Activated naive CD4-positive, alpha-beta T cell treated with anti-CD3 and anti-CD28 coated beads, Interleukin-2, amount 10 ng/mL, durations not matched to agents 7 days and 5 days (primary cell): Measurements from ENCODE around the gene CLIC5.
A peak's percentile ranks its signal among the peaks of the same experiment; 100 is the strongest.

ENCODE experiments used
- CTCF ChIA-PET: fragments of 350-600 bp; sonication (Branson Sonifier 250); formaldehyde crosslinking; loops from one replicate; lab custom pipeline; 2021; ENCODE audit warnings: antibody characterized with exemption; lab: Charles Lee
- DNase-seq: peaks from one replicate; pipeline ENCODE4 v3.0.0-alpha.2; 2020
- H3K27ac Mint-ChIP-seq: one replicate; pipeline ENCODE4 v1.8.0; 2021; ENCODE audit warnings: mild to moderate bottlenecking, moderate library complexity, mixed read lengths
- H3K27me3 Mint-ChIP-seq: one replicate; pipeline ENCODE4 v1.8.0; 2021; ENCODE audit warnings: mild to moderate bottlenecking, mixed read lengths
- H3K36me3 Mint-ChIP-seq: one replicate; pipeline ENCODE4 v1.8.0; 2021; ENCODE audit warnings: mixed read lengths
- H3K4me1 Mint-ChIP-seq: one replicate; pipeline ENCODE4 v1.8.0; 2021; ENCODE audit warnings: mixed read lengths
- H3K4me3 Mint-ChIP-seq: one replicate; pipeline ENCODE4 v1.8.0; 2021; ENCODE audit warnings: mild to moderate bottlenecking, moderate library complexity, mixed read lengths
- H3K9me3 Mint-ChIP-seq: one replicate; pipeline ENCODE4 v1.8.0; 2021; ENCODE audit warnings: mixed read lengths

Gene CLIC5

GRCh38 chr6:46023216-46023915 lies 7.7 kb upstream of the CLIC5 start:
- DNase-seq: no peak
- H3K27me3 Mint-ChIP-seq: peaks cover 9% of the 10 kb centered on the region
- H3K27ac Mint-ChIP-seq: no peak overlapping the region
- H3K9me3 Mint-ChIP-seq: no peaks in the 10 kb centered on the region
- no peaks in the 10 kb centered on the region for H3K36me3 Mint-ChIP-seq
- no peaks in the 10 kb centered on the region for H3K4me1 Mint-ChIP-seq
- CTCF ChIA-PET: no interaction called here
- no peak overlapping the region for H3K4me3 Mint-ChIP-seq

GRCh38 chr6:46022106-46022948 lies 6.7 kb upstream of the CLIC5 start:
- Mint-ChIP-seq H3K9me3 (no peaks in the 10 kb centered on the region), H3K27ac (no peak overlapping the region), H3K36me3 (no peaks in the 10 kb centered on the region), H3K4me3 (no peak overlapping the region), H3K27me3 (peaks cover 19% of the 10 kb centered on the region), H3K4me1 (no peaks in the 10 kb centered on the region)
- CTCF ChIA-PET: interaction anchor here (0.8 kb wide), 1 partner anchor 12 kb away, joined by 3 read pairs; no protein-coding TSS in a partner anchor
- DNase-seq: no peak

DNA sequence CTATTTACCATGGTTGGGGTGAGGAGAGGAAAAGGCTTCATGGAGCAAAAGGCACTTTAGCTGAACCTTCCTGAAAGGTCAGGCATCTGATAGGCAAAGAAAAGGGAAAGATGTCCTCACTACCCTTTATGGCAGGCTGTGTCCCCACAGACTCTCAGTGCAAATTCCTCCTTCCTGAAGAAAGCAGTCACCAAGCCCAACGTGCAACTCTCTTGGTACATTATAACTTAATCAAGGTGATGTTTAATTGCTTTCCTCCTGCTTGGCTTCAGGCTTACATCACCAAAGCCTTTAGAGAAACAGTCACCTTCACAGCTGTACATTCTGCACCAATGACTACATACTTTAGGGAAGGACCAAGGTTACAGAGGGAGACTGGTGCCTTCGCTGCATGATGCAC lies 2.1 kb upstream of the CLIC5 start:
- Mint-ChIP-seq H3K27ac (no peak overlapping the region), H3K36me3 (peaks cover 5% of the 10 kb centered on the region), H3K4me3 (no peak overlapping the region), H3K27me3 (peaks cover 38% of the 10 kb centered on the region), H3K9me3 (peaks cover 5% of the 10 kb centered on the region), H3K4me1 (peaks cover 35% of the 10 kb centered on the region)
- CTCF ChIA-PET: no interaction called here
- DNase-seq: no peak

- DNase-seq: no peak
- peaks cover 6% of the 10 kb centered on the region for H3K36me3 Mint-ChIP-seq
- peaks cover 51% of the 10 kb centered on the region for H3K4me1 Mint-ChIP-seq
- CTCF ChIA-PET: no interaction called here
- no peak overlapping the region for H3K27ac Mint-ChIP-seq
- peaks cover 34% of the 10 kb centered on the region for H3K27me3 Mint-ChIP-seq
- H3K9me3 Mint-ChIP-seq: peaks cover 5% of the 10 kb centered on the region
- H3K4me3 Mint-ChIP-seq: peak overlapping the region; percentile 71
Measured at GRCh38 chr6:46016063-46016608, 476 bp upstream of the CLIC5 start.

DNA sequence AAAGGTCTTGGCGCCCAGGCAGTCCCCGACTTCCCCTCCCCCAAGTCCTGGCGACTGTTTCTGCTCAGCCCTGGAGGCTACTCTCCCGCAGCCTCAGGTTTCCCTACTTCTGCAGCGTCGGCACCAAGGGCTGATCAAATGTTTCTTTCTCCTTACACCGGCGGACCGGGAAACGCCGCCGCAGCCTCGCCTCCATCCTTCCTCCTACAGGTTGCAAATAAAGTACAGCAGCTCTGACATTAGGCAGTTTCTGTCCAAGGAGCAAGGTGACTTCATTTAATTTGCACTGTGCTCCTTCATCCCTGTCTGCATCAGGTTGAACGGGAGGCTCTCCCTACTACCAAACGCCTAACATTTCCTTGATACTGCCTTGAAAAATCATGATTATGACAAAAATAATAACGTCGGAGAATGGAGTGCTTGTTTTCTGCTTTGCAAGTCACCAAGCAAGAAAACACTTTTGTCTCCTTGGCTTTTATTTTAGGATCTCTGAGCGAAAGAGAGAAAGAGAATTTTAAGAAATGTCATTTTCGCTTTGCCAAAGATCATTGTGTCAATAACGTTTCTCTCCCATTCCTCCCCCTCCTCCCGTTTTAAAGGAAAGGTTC lies 1.0 kb downstream of the CLIC5 start:
- Mint-ChIP-seq H3K27ac (peak overlapping the region; percentile 47), H3K36me3 (peaks cover 6% of the 10 kb centered on the region), H3K4me3 (peak overlapping the region; percentile 71), H3K4me1 (peaks cover 66% of the 10 kb centered on the region), H3K27me3 (peaks cover 34% of the 10 kb centered on the region), H3K9me3 (peaks cover 5% of the 10 kb centered on the region)
- CTCF ChIA-PET: no interaction called here
- peak; percentile 41 for DNase-seq

DNA sequence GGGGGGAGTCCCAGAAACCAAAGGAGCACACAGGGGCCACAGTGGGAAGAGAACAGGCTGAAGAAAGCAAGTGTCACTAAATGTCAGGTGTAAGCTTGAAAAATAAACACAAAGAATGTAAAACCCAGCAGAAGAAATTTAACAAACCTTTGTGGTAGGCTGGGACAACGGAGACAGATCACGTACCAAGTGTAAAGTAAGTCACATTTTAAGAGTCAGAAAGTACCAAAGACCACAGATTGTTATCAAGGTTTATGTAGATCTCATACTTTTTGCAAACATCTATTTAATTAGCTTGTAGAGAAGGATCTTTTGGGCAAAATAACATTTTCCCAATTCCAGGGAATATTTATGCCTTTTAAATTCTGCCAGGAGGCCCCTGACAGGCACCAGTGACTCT lies 1.6 kb downstream of the CLIC5 start:
- CTCF ChIA-PET: no interaction called here
- Mint-ChIP-seq H3K27ac (peak overlapping the region; percentile 47), H3K4me1 (peaks cover 69% of the 10 kb centered on the region), H3K27me3 (peaks cover 34% of the 10 kb centered on the region), H3K36me3 (peaks cover 6% of the 10 kb centered on the region), H3K9me3 (peaks cover 5% of the 10 kb centered on the region), H3K4me3 (peak overlapping the region; percentile 71)
- DNase-seq: no peak

- Mint-ChIP-seq H3K4me3 (no peak overlapping the region), H3K27ac (no peak overlapping the region), H3K27me3 (peaks cover 34% of the 10 kb centered on the region), H3K4me1 (peaks cover 69% of the 10 kb centered on the region), H3K36me3 (peaks cover 6% of the 10 kb centered on the region), H3K9me3 (peaks cover 5% of the 10 kb centered on the region)
- CTCF ChIA-PET: no interaction called here
- DNase-seq: no peak
Measured at GRCh38 chr6:46013639-46014038, 2.0 kb downstream of the CLIC5 start.

GRCh38 chr6:46012834-46013233 lies 2.8 kb downstream of the CLIC5 start:
- no peak for DNase-seq
- Mint-ChIP-seq H3K36me3 (peaks cover 6% of the 10 kb centered on the region), H3K27ac (peak overlapping the region; percentile 90), H3K27me3 (peaks cover 28% of the 10 kb centered on the region), H3K4me1 (peaks cover 69% of the 10 kb centered on the region), H3K4me3 (no peak overlapping the region), H3K9me3 (peaks cover 5% of the 10 kb centered on the region)
- CTCF ChIA-PET: no interaction called here

DNA sequence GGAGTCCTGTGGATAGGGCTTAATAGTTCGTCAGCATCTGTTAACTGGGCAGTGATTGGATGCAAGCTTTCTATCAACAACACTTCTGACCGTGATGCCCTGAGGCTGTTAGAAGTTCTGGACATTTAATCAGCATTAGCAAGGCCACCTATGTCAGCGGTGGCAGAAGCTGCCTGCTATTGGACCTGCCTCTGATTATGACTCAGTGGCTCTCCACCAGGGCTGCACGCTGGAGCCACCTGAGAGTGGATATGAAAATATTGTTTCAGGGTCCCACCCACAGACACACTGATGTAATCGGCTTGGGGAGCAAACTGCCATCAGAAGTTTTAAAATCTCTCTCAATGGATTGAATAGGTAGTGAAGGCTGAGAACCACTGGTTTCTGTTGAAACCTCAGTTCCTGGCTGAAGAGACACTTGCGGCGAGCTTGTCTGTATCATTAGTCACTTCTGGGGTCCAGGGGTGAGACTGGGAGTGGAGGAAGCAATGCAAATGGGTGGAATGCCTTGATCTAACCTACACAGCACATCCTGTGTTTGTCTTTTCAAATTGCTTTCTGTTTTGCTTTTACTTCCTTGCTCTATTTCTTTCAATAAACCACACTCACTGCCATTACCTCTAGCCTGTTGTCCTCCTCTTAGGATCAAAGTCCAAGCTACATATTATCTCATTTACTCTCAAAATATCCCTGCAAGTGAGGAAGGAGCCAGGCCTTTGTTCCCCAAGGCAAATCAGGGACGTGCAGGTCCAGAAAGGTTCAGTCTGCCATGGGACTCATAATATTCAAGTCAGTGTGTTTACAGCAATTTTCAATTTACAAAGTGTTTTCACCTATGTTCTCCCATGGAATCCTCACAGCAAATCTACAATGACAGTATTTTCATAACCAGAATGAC lies 4.2 kb downstream of the CLIC5 start:
- CTCF ChIA-PET: interaction anchor here (1.5 kb wide), 1 partner anchor 81 kb away, joined by 7 read pairs; no protein-coding TSS in a partner anchor
- Mint-ChIP-seq H3K27ac (peak overlapping the region; percentile 90), H3K36me3 (peaks cover 3% of the 10 kb centered on the region), H3K9me3 (no peaks in the 10 kb centered on the region), H3K4me3 (peak overlapping the region; percentile 36), H3K4me1 (peaks cover 64% of the 10 kb centered on the region), H3K27me3 (peaks cover 19% of the 10 kb centered on the region)
- DNase-seq: peak; percentile 82

DNA sequence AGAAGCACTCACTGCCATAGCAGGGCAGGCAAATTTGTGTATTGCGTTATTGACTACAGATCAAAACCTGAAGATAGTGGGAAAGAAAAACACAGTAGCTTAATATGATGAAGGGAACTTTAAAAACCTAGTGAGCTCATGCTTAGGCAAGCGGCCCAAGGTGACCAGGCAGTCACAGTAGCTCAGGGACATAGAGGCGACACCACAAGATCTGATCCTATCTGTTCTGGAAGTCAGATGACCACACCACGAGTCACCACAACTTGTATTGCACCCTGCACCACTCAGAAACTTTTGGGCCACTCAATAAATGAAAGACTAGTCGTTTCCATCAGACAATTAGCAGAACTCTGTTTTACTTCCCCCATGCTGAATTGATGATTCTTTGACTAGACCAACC lies 4.9 kb downstream of the CLIC5 start:
- Mint-ChIP-seq H3K4me1 (peaks cover 59% of the 10 kb centered on the region), H3K9me3 (no peaks in the 10 kb centered on the region), H3K4me3 (peak overlapping the region; percentile 36), H3K27ac (peak overlapping the region; percentile 90), H3K36me3 (peaks cover 3% of the 10 kb centered on the region), H3K27me3 (peaks cover 12% of the 10 kb centered on the region)
- no peak for DNase-seq
- CTCF ChIA-PET: interaction anchor here (1.5 kb wide), 1 partner anchor 80 kb away, joined by 7 read pairs; no protein-coding TSS in a partner anchor

DNA sequence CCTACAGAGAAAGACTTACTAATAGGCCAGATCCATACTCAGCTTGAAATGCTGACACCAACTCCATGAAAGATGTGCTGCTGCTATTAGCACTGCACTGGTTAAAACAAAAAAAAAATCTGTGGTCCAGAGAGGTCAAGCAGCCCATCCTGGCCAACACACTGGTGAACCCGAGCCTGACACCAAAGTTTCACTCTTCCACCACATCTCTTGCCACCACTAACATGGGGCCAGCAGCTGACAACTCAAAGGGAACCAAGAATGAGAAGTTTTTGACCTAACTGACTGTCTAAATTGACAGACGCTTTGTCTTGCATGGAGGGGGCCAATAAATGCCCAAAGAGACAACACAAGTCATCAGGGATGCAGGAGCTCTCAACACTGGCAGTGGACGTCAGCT lies 5.4 kb downstream of the CLIC5 start:
- peaks cover 3% of the 10 kb centered on the region for H3K36me3 Mint-ChIP-seq
- peak overlapping the region; percentile 90 for H3K27ac Mint-ChIP-seq
- CTCF ChIA-PET: interaction anchor here (1.1 to 1.5 kb wide), 2 partner anchors 80 kb away, joined by 3 to 7 read pairs; no protein-coding TSS in a partner anchor
- peaks cover 8% of the 10 kb centered on the region for H3K27me3 Mint-ChIP-seq
- peaks cover 57% of the 10 kb centered on the region for H3K4me1 Mint-ChIP-seq
- no peaks in the 10 kb centered on the region for H3K9me3 Mint-ChIP-seq
- no peak for DNase-seq
- H3K4me3 Mint-ChIP-seq: no peak overlapping the region

DNA sequence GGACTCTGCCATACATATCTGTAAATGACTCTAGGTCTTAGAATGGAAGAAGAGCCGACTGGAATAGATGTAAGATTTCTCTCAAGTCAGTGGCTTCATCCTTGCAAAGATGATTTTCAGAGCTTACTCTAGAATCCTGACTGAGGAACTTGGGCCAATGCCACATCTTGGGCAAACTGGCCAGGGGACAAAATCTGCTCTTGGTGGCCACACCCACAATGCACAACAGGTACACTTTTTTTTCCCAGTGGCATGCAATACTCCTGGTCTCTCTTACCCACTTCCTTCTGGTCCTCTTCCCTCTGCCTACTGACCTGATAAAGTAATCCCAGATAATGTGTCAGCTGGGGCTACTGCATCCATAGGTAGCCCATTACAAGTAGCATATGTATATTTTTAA lies 13.4 kb downstream of the CLIC5 start:
- no peak overlapping the region for H3K27ac Mint-ChIP-seq
- H3K9me3 Mint-ChIP-seq: no peaks in the 10 kb centered on the region
- CTCF ChIA-PET: no interaction called here
- H3K4me1 Mint-ChIP-seq: no peaks in the 10 kb centered on the region
- H3K27me3 Mint-ChIP-seq: no peaks in the 10 kb centered on the region
- H3K4me3 Mint-ChIP-seq: no peak overlapping the region
- no peak for DNase-seq
- no peaks in the 10 kb centered on the region for H3K36me3 Mint-ChIP-seq

DNA sequence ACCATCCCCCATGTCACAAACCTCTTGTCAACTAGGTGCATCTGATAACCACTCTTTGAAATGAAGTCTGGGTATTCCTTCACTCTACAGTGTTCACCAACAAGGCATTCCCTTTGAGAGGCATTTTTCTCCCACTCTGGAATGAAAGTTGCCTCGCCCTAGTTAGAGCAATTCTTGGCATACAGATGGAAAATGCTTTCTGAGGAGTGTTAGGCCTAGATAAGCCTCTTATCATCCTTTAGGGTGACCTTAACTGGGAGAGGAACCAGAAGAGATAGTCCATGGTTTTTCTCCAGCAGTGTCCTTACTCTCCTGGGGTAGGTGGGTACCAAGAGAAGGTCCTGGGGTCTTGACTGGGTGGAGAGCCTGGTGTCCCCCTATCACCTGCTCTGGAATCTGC lies 14.8 kb downstream of the CLIC5 start:
- no peaks in the 10 kb centered on the region for H3K4me1 Mint-ChIP-seq
- no peaks in the 10 kb centered on the region for H3K27me3 Mint-ChIP-seq
- no peaks in the 10 kb centered on the region for H3K36me3 Mint-ChIP-seq
- no peak overlapping the region for H3K27ac Mint-ChIP-seq
- H3K4me3 Mint-ChIP-seq: no peak overlapping the region
- CTCF ChIA-PET: no interaction called here
- H3K9me3 Mint-ChIP-seq: no peaks in the 10 kb centered on the region
- no peak for DNase-seq
